Fibroblast of skin of scalp (primary cell): ENCODE data around the gene FRMD4A.
"Not testable (repeated sequence)": the region's sequence is repeated elsewhere in the genome, so short reads cannot be mapped to it uniquely, and the experiment has no call there.

Source experiments
- DNase-seq: peaks from one replicate; pipeline ENCODE4 v3.0.0-alpha.2; 2013

The FRMD4A gene

GRCh38 chr10:14089556-14090292, 241.0 kb downstream of the FRMD4A start:
- no peak for DNase-seq

DNA sequence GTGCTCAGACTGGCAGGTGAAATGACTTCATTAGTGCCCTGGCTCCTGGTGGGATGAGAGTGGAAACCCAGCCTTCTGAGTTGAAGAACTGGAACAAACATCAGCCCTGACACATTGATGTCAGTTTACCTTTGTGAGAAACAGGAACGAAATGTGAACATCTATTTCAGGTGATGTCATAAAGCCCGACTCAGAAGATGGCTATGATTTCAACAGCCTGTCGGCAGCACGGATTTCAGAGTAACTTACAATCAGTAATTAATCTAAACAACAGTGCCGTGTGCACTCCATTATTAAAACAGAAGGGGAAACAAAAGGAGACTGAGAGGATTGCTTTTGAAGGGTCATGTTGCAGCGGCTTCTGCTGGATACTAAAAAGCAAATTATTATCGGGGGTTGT, 243.2 kb downstream of the FRMD4A start:
- no peak for DNase-seq

- peak; percentile 82 for DNase-seq
Observed at GRCh38 chr10:14086596-14086995, 244.1 kb downstream of the FRMD4A start.

- no peak for DNase-seq
Observed at GRCh38 chr10:14084875-14085274, 245.8 kb downstream of the FRMD4A start.

DNA sequence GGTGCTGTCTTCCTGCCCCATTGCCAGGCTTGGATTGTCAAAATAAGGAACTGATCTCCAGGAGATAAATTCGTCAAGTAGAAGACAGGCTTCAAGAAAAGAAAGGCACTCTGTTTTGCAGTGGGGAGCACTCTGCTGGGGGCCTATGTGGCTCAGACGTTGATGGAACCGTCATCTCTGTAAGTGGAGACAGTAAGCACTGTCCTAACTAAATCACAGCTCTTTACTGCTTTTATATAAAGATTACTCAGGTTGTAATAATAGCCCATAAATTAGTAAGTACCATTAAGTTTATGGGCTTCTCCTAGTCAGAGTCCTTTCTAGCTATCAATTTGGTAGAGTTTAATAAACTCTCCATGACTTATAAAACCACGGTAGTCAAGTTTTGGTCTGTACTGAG, 249.9 kb downstream of the FRMD4A start:
- DNase-seq: no peak

- no peak for DNase-seq
Observed at GRCh38 chr10:14077430-14077829, 253.3 kb downstream of the FRMD4A start.

- DNase-seq: peak; percentile 100
Observed at GRCh38 chr10:14074062-14074884, 256.5 kb downstream of the FRMD4A start.

GRCh38 chr10:14072541-14072940, 258.2 kb downstream of the FRMD4A start:
- DNase-seq: no peak

DNA sequence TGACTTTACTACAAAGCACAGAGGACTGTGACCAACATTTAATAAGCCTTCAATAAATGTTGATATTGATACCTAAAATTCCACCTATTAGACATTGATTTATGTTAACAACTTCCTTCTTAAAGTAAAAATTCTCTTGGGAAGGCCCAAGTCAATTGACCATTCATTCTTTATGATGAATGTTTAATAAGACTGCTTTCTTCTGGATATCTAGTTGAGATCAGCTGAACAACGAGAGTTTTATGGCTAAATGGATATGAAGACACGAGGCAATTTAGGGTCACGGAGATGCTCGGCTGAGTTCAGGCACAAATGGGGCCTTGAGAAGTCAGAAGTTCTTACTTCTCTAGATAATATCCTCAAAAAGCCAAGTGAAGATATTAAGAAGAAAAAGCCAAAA, 258.8 kb downstream of the FRMD4A start:
- DNase-seq: no peak

GRCh38 chr10:14068601-14069250, 262.0 kb downstream of the FRMD4A start:
- no peak for DNase-seq

DNA sequence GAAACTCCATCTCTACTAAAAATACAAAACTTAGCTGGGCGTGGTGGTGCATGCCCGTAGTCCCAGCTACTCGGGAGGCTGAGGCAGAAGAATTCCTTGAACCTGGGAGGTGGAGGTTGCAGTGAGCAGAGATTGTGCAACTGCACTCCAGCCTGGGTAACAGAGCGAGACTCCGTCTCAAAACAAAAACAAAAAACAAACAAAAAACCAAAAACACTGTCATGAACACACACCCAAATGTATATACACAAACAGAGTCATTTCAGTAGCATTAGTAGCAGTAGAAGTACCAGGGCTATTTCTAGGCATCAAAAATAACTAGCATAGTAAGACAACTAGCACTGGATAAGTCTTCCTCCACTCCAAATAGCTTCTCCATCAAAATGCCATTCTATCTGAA, 263.1 kb downstream of the FRMD4A start:
- not testable (repeated sequence) for DNase-seq

DNA sequence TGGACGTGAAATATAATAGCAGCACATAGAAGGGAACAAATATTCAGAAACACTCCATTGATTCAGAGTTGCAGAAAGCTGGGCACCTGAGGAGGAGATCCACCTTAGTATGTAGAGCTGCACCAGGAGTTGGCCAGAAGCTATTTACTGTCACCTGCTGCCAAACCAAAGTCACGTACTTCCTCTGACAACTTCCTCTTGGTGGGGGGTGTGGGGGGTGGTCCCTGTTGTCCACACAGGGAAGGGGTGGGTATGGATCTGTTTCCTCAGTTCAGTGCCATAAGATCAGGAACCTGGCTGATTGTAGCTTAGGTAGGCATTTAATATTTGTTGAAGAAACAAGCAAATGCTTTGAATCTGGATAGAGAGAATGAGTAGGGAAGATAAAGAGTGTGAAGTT, 264.6 kb downstream of the FRMD4A start:
- no peak for DNase-seq

GRCh38 chr10:14063531-14064285, 267.0 kb downstream of the FRMD4A start:
- DNase-seq: peak; percentile 97

- peak; percentile 42 for DNase-seq
Observed at GRCh38 chr10:14062528-14063260, 268.0 kb downstream of the FRMD4A start.

DNA sequence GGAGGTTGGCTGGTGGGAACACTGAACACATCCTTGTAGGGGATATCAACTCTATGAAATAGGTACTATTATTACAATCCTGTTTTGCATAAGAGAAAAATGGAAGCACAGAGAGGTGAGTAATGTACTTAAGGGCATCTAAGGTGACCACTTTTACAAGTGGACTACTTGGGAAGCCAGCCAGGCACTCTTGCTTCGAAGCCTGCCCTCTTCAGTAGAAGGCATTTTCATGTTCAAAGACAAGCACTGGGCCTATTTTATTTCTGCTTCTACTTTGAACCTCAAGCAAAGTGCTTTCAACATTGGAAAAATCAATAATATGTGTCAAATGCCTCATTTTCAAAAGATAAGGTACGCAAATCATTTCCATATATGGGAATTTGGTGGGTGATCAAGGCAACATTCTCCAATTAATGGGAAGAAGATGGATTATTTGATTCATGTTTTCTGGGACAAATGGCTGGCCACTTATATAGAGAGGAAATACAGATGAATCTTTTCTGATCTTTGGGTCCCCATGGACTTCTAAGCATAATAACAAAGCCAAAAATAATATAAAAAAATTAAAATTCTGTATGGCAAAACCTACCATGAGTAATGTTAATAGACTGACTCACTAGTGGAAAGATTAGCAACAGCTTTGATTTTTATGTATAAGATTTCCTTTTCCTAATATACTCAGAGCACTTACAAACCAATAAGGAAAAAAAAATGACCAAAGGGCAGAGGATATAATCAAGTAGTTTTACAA, 270.2 kb downstream of the FRMD4A start:
- peak; percentile 50 for DNase-seq

DNA sequence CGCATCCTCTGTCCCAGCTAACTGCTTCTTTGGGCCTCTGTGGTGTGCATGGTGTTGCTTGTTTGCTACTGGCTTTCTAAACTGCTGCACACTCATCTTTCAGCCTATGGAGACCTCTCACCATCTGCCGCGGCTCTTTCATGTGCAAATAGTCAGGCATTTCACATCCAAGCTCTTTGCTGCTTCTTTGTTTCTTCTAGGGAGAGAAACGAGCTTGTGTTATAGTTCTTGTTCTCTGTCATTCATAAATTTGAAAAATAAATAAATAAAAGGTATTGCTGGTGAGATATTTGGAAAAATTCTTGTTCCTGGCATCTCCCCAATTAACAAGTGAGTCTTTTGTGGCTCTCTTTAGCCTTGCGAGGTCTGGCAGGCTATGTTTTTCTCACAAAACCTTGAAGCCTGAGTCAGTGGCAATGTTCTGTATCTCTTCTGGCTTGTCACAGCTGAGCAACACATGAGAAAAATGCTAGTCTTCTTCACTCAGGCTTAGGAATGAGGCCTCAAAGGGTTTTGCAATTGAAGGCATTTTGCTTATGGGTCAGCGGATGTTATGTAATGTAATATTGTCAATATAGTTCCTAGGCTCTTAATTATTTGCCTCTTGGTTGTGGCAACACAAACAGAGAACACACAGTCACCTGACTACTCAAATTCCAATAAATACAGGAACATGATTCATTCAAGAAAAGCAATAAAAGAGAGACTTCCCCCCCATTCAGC, 274.0 kb downstream of the FRMD4A start:
- DNase-seq: peak; percentile 94

GRCh38 chr10:14052931-14053330, 277.8 kb downstream of the FRMD4A start:
- no peak for DNase-seq

DNA sequence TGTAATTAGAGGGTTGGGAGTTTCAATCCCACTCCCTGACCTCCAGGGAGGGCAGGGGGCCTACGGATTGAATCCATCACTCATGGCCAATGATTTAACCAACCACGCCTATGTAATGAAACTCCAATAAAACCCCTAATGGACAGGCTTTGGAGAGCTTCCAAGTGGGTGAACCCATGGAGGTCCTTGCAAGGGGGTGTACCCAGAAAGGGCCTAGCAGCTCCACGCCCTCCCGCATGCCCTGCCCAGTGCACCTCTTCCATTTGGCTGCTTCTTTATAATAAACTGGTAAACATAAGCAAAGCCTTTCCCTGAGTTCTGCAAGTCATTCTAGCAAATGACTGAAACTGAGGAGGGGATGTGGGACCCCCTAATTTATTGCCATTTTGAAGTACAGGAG, 280.1 kb downstream of the FRMD4A start:
- no peak for DNase-seq

DNA sequence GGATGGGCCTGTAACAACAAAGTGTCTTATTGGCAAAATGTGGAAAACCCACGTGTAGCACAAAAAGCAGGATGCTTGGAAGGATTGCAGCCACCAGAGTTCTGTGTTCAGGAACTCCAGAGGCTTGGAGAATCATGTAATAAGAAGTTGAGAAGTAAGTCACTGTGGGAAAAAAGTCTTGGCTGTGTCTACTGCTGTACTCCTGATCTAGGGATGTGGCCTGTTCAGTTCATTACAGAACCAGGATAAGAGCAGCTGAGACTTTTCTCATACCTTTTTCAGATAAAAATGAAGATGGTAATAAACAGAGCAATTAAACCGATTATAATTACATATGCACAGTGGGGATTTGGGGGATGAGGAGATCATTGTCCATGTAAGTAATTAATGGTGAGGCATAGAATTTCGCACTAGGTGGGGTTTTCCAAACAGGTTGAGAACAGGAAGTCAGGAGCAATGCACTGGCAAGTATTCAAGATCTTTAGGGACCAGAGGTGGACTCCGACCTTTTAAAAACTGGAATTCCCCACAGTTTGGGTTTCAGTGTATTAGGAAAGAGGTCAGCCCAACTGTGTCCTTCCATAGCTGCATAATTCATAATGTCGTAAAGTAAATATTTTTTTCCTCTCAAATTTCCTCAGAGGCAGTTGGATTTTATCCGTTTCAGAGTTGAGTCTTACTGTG, 281.7 kb downstream of the FRMD4A start:
- no peak for DNase-seq

GRCh38 chr10:14047431-14047830, 283.3 kb downstream of the FRMD4A start:
- no peak for DNase-seq
